GM11168 (cell line): ENCODE data around the gene PCDHGA6.
"Not testable (repeated sequence)": the region's sequence is repeated elsewhere in the genome, so short reads cannot be mapped to it uniquely, and the experiment has no call there.

ENCODE experiments used
- in situ Hi-C: fragments of 300-500 bp; cut with MboI; formaldehyde crosslinking; loops from one replicate; pipeline ENCODE4 v1.12.0; 2022; ENCODE audit warnings: low sequenced_read_pairs; ENCODE audit not compliant: unreplicated experiment

The PCDHGA6 gene

DNA sequence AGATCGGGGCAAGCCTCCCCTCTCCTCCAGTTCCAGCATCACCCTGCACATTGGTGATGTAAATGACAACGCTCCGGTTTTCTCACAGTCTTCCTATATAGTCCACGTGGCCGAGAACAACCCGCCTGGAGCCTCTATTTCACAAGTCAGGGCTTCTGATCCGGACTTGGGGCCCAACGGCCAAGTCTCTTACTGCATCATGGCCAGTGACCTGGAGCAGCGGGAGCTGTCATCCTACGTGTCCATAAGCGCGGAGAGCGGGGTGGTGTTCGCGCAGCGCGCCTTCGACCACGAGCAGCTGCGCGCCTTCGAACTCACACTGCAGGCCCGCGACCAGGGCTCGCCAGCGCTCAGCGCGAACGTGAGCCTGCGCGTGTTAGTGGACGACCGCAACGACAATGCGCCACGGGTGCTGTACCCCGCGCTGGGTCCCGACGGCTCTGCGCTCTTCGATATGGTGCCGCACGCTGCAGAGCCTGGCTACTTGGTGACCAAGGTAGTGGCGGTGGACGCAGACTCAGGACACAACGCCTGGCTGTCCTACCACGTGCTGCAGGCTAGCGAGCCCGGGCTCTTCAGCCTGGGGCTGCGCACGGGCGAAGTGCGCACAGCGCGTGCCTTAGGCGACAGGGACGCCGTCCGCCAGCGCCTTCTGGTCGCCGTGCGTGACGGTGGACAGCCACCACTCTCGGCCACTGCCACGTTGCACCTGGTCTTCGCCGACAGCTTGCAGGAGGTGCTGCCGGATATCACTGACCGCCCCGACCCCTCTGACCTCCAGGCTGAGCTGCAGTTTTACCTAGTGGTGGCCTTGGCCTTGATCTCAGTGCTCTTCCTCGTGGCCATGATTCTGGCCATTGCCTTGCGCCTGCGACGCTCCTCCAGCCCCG lies 15.7 kb downstream of the PCDHGA6 start:
- in situ Hi-C loops: loop anchor here (10.0 kb wide), 1 partner anchor 655 kb away; no protein-coding TSS in a partner anchor

DNA sequence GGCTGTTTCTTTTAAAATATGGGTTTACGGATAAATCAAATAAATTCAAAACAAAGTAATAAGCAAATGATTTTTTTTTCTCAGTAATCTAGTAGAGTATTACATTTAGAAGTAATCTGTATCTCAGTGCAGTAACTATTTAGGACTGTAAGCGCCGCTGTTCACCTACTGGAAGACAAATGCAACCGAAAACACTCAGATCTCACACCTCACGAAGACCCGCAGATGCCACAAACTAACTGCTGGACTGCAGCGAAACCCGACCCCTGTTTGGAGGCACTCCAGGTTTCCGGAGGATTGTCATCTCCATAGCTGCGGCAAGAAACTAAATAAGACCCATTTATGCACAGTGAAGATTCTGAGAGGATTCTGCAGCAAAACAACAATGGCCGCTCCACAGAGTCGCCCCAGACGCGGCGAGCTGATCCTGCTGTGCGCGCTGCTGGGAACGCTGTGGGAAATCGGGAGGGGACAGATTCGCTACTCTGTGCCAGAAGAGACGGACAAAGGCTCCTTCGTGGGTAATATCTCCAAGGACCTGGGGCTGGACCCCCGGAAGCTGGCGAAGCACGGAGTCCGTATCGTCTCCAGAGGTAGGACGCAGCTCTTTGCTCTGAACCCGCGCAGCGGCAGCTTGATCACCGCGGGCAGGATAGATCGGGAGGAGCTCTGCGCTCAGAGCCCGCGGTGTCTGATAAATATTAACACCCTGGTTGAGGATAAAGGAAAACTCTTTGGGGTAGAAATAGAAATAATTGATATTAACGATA lies 18.9 kb downstream of the PCDHGA6 start, which contains the start of gene PCDHGA8:
TSS of gene PCDHGA8 (plus strand) at position 205 of the 770 bp plus-strand sequence. CDS start at position 386, 181 bp downstream.
- in situ Hi-C loops: loop anchor here (10.0 kb wide), 1 partner anchor 658 kb away; no protein-coding TSS in a partner anchor

DNA sequence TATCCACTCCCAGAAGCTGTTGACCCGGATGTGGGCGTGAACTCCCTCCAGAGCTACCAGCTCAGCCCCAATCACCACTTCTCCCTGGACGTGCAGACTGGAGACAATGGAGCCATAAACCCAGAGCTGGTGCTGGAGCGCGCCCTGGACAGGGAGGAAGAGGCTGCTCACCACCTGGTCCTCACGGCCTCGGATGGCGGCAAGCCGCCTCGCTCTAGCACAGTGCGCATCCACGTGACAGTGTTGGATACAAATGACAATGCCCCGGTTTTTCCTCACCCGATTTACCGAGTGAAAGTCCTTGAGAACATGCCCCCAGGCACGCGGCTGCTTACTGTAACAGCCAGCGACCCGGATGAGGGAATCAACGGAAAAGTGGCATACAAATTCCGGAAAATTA lies 19.6 kb downstream of the PCDHGA6 start:
- in situ Hi-C loops: loop anchor here (10.0 kb wide), 1 partner anchor 658 kb away; no protein-coding TSS in a partner anchor

DNA sequence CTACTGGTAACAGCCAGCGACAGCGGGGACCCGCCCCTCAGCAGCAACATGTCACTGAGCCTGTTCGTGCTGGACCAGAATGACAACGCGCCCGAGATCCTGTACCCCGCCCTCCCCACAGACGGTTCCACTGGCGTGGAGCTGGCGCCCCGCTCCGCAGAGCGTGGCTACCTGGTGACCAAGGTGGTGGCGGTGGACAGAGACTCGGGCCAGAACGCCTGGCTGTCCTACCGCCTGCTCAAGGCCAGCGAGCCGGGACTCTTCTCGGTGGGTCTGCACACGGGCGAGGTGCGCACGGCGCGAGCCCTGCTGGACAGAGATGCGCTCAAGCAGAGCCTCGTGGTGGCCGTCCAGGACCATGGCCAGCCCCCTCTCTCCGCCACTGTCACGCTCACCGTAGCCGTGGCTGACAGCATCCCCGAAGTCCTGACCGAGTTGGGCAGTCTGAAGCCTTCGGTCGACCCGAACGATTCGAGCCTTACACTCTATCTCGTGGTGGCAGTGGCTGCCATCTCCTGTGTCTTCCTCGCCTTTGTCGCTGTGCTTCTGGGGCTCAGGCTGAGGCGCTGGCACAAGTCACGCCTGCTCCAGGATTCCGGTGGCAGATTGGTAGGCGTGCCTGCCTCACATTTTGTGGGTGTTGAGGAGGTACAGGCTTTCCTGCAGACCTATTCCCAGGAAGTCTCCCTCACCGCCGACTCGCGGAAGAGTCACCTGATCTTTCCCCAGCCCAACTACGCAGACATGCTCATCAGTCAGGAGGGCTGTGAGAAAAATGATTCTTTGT lies 20.9 kb downstream of the PCDHGA6 start:
- in situ Hi-C loops: loop anchor here (10.0 kb wide), 1 partner anchor 660 kb away; no protein-coding TSS in a partner anchor

- in situ Hi-C loops: loop anchor here (10.0 kb wide), 1 partner anchor 663 kb away; no protein-coding TSS in a partner anchor
These were observed 24.3 kb downstream of the PCDHGA6 start, which contains the start of gene PCDHGB5 for GRCh38 chr5:141397756-141398551. PCDHGB5 (plus strand) TSS chr5:141397947; CDS start chr5:141398128, 181 bp downstream.

- in situ Hi-C loops: loop anchor here (10.0 kb wide), 1 partner anchor 664 kb away; no protein-coding TSS in a partner anchor
These were observed 24.9 kb downstream of the PCDHGA6 start for GRCh38 chr5:141398608-141399007.

GRCh38 chr5:141399555-141400258 lies 26.0 kb downstream of the PCDHGA6 start:
- in situ Hi-C loops: loop anchor here (10.0 kb wide), 1 partner anchor 665 kb away; no protein-coding TSS in a partner anchor

GRCh38 chr5:141402553-141403243 lies 29.0 kb downstream of the PCDHGA6 start, which contains the start of gene PCDHGA9:
PCDHGA9 (plus strand) TSS chr5:141402778; CDS start chr5:141402953, 175 bp downstream.
- in situ Hi-C loops: no loop called here

GRCh38 chr5:141403387-141403786 lies 29.7 kb downstream of the PCDHGA6 start:
- in situ Hi-C loops: no loop called here

- in situ Hi-C loops: not testable (repeated sequence)
These were observed 34.3 kb downstream of the PCDHGA6 start, which contains the start of gene PCDHGB6 for GRCh38 chr5:141407790-141408505. PCDHGB6 (plus strand) TSS chr5:141408021; CDS start chr5:141408203, 182 bp downstream.

GRCh38 chr5:141409598-141410306 lies 36.1 kb downstream of the PCDHGA6 start:
- in situ Hi-C loops: loop anchor here (5.0 kb wide), 1 partner anchor 153 kb away; no protein-coding TSS in a partner anchor

GRCh38 chr5:141411575-141411974 lies 37.9 kb downstream of the PCDHGA6 start:
- in situ Hi-C loops: loop anchor here (5.0 kb wide), 1 partner anchor 151 kb away; no protein-coding TSS in a partner anchor

GRCh38 chr5:141412854-141413539 lies 39.3 kb downstream of the PCDHGA6 start, which contains the start of gene PCDHGA10:
PCDHGA10 (plus strand) TSS chr5:141412987; CDS start chr5:141413176, 189 bp downstream.
- in situ Hi-C loops: loop anchor here (5.0 kb wide), 1 partner anchor 149 kb away; no protein-coding TSS in a partner anchor

DNA sequence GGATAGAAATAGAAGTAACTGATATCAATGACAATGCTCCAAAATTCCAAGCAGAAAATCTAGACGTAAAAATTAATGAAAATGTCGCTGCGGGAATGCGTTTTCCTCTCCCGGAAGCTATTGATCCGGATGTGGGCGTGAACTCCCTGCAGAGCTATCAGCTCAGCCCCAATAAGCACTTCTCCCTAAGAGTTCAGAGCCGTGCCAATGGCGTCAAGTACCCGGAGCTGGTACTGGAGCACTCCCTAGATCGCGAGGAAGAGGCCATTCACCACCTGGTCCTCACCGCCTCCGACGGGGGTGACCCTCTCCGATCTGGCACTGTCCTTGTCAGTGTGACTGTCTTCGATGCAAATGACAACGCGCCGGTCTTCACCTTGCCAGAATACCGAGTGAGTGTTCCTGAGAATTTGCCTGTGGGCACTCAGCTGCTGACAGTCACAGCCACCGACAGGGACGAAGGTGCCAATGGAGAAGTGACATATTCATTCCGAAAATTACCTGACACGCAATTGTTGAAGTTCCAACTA lies 39.9 kb downstream of the PCDHGA6 start:
- in situ Hi-C loops: loop anchor here (5.0 kb wide), 1 partner anchor 149 kb away; no protein-coding TSS in a partner anchor
